Osteocyte (in vitro differentiated cells): Measurements from ENCODE around the gene P2RX6. TPM values are rescaled to one million over a fixed set of nuclear protein-coding genes. Genes with fewer than 3 reads are reported as not detected.

Source experiments
- DNase-seq: peaks from one replicate; pipeline ENCODE4 v3.0.0; 2021; ENCODE audit warnings: mixed read lengths; ENCODE audit not compliant: unreplicated experiment; ENCODE audit errors: extremely low spot score
- H3K27ac Mint-ChIP-seq: one replicate; pipeline ENCODE4 v1.8.0; 2021; ENCODE audit warnings: mild to moderate bottlenecking, mixed read lengths; ENCODE audit not compliant: unreplicated experiment
- H3K27me3 Mint-ChIP-seq: one replicate; pipeline ENCODE4 v1.8.0; 2021; ENCODE audit warnings: mixed read lengths; ENCODE audit not compliant: unreplicated experiment
- H3K36me3 Mint-ChIP-seq: one replicate; pipeline ENCODE4 v1.8.0; 2021; ENCODE audit warnings: mixed read lengths; ENCODE audit not compliant: unreplicated experiment
- H3K4me1 Mint-ChIP-seq: one replicate; pipeline ENCODE4 v1.8.0; 2021; ENCODE audit warnings: mixed read lengths; ENCODE audit not compliant: unreplicated experiment
- H3K4me3 Mint-ChIP-seq: one replicate; pipeline ENCODE4 v1.8.0; 2021; ENCODE audit warnings: mild to moderate bottlenecking, moderate library complexity, mixed read lengths; ENCODE audit not compliant: unreplicated experiment
- H3K9me3 Mint-ChIP-seq: one replicate; pipeline ENCODE4 v1.8.0; 2021; ENCODE audit warnings: mixed read lengths; ENCODE audit not compliant: unreplicated experiment
- total RNA-seq: library from RNA; stranded (reverse); gene quantifications from 2 replicates; pipeline ENCODE4 v1.2.1, GENCODE V29; 2021
- TF ChIP-seq, protein P1 (sequence below): fragments of 200-600 bp; sonication (generic); IDR thresholded peaks from 2 replicates; pipeline ENCODE4 v1.5.0; 2021; ENCODE audit warnings: antibody characterized with exemption, mild to moderate bottlenecking, moderate library complexity

The P2RX6 gene
- total RNA-seq, 1 donor from 2014 or later: 3.5 TPM

DNA sequence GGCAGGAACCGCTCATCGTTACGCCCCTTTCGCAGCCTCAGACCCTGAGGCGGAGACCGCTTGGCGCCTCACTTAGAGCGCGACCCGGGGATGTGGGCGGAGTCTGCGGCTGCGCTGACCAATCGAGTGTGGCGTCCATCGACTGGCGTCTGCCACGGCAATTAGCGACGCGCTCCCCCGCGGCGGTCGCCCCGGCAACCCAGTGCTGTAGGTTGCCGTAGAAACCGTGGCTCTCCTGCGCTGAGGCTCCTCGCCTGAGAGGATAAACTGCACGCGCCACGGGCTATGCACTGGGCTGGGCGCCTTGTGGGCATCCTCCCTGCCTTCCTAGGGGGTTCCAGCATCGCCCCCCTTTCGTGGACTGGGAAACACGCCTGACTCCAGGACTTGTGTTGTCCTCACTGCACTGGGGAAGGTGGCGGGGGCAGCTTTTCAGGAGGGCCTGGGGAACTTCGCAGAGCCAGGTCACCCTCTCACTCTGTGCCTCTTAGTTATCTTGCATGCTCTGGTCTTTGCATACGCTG is 701 bp upstream of the P2RX6 start:
- Mint-ChIP-seq H3K4me3 (peak overlapping the region; percentile 82), H3K36me3 (no peaks in the 10 kb centered on the region), H3K4me1 (peaks cover 33% of the 10 kb centered on the region), H3K9me3 (no peaks in the 10 kb centered on the region), H3K27me3 (no peaks in the 10 kb centered on the region), H3K27ac (peak overlapping the region; percentile 95)
- TF ChIP-seq, protein P1, sequence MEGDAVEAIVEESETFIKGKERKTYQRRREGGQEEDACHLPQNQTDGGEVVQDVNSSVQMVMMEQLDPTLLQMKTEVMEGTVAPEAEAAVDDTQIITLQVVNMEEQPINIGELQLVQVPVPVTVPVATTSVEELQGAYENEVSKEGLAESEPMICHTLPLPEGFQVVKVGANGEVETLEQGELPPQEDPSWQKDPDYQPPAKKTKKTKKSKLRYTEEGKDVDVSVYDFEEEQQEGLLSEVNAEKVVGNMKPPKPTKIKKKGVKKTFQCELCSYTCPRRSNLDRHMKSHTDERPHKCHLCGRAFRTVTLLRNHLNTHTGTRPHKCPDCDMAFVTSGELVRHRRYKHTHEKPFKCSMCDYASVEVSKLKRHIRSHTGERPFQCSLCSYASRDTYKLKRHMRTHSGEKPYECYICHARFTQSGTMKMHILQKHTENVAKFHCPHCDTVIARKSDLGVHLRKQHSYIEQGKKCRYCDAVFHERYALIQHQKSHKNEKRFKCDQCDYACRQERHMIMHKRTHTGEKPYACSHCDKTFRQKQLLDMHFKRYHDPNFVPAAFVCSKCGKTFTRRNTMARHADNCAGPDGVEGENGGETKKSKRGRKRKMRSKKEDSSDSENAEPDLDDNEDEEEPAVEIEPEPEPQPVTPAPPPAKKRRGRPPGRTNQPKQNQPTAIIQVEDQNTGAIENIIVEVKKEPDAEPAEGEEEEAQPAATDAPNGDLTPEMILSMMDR: no peak
- peak; percentile 94 for DNase-seq

- TF ChIP-seq, protein P1: no peak
- no peaks in the 10 kb centered on the region for H3K9me3 Mint-ChIP-seq
- H3K36me3 Mint-ChIP-seq: no peaks in the 10 kb centered on the region
- H3K27me3 Mint-ChIP-seq: no peaks in the 10 kb centered on the region
- peak overlapping the region; percentile 95 for H3K27ac Mint-ChIP-seq
- H3K4me1 Mint-ChIP-seq: peaks cover 33% of the 10 kb centered on the region
- H3K4me3 Mint-ChIP-seq: peak overlapping the region; percentile 82
- DNase-seq: no peak
These were observed 571 bp downstream of the P2RX6 start for GRCh38 chr22:21015466-21016006.

DNA sequence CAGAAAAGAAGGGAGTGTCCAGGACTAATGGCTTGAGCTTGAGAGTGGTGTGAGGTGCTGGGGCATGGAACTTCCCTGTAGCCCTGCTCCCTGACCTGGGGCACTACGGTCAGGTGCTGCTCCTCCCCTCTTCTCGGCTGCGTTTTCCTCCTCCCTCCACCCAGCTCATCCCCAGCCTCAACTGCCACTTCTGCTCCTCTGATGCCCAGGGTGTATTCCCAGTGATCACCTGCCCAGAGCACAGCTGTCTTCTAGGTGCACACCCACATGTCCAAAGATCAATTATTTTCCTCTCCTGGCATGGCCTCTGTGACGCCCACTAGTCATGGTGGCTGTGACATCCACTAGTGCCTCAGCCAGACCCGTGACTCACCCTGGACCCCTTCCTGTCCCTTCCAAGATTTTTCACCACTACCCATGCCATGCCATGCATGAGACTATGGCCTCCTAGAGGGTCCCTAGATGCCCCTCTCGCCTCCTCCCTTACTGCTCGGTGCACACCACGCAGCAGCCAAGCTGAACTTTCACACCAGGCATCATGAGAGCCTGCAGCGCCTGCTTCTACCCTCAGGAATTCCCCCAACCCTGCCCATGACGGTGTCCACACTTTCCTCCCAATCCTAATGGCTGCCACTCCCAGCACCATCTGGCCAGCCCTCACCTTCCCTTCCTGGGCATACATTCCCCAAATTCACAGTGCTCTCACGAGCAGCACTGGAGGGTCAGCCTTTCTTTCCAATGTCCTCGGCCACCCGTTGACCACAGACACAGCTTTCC is 1.9 kb downstream of the P2RX6 start:
- TF ChIP-seq, protein P1: no peak
- no peaks in the 10 kb centered on the region for H3K36me3 Mint-ChIP-seq
- no peaks in the 10 kb centered on the region for H3K27me3 Mint-ChIP-seq
- H3K27ac Mint-ChIP-seq: peak overlapping the region; percentile 38
- H3K4me3 Mint-ChIP-seq: no peak overlapping the region
- H3K4me1 Mint-ChIP-seq: peaks cover 33% of the 10 kb centered on the region
- no peak for DNase-seq
- H3K9me3 Mint-ChIP-seq: no peaks in the 10 kb centered on the region

DNA sequence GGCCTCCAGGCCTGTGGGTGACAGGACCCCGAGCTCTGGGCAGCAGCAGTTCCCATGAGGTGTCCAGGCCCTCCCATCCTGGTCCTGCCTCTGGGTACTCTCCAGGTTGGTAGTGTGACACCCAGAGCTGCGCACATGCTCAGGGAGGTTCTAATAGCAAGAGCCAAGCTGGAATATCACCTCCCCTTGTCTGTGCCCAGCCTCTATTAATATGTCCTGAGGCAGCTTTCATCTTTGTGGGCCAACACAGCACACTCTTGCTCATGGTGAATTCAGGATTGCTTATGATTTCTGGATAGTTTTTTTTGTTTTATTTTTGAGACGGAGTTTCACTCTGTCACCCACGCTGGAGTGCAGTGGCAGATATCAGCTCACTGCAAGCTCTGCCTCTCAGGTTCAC is 3.3 kb downstream of the P2RX6 start:
- H3K36me3 Mint-ChIP-seq: no peaks in the 10 kb centered on the region
- no peak overlapping the region for H3K27ac Mint-ChIP-seq

More for the DNA sequence above, 3.3 kb downstream of the P2RX6 start:
- H3K4me3 Mint-ChIP-seq: no peak overlapping the region
- H3K4me1 Mint-ChIP-seq: peaks cover 31% of the 10 kb centered on the region
- H3K27me3 Mint-ChIP-seq: no peaks in the 10 kb centered on the region
- no peaks in the 10 kb centered on the region for H3K9me3 Mint-ChIP-seq
- TF ChIP-seq, protein P1: no peak
- no peak for DNase-seq
